GM12864 (cell line): ENCODE data around the gene TMEM19.

Experiments
- DNase-seq: peaks from one replicate; pipeline ENCODE4 v3.0.0-alpha.2; 2011; ENCODE audit warnings: low read depth
- H3K4me3 ChIP-seq: 2 replicates; pipeline ENCODE4 v1.5.1; 2011; ENCODE audit warnings: mild to moderate bottlenecking, low read depth, low read length, control low read depth
- TF ChIP-seq, protein P1 (sequence below): IDR thresholded peaks from 2 replicates; pipeline ENCODE4 v1.5.1; 2011; ENCODE audit warnings: low read depth, mild to moderate bottlenecking, moderate library complexity, low read length, control low read depth, inconsistent platforms; ENCODE audit errors: missing control alignments

The TMEM19 gene

DNA sequence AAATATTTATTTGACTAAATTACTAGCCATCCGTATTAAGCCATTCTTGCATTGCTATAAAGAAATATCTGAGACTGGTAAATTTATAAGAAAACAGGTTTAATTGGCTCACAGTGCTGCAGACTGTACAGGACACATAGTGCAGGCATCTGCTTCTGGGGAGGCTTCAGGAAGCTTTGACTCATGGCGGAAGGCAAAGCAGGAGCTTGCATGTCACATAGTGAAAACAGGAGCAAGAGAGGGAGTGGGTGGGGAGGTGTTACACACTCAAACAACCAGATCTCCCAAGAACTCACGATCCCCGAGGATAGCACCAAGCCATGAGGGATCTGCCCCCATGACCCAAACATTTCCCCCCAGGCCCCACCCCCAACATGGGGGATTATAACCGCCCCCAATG lies 42.1 kb downstream of the TMEM19 start:
- DNase-seq = no peak
- no peak overlapping the region for H3K4me3 ChIP-seq
- TF ChIP-seq, protein P1, sequence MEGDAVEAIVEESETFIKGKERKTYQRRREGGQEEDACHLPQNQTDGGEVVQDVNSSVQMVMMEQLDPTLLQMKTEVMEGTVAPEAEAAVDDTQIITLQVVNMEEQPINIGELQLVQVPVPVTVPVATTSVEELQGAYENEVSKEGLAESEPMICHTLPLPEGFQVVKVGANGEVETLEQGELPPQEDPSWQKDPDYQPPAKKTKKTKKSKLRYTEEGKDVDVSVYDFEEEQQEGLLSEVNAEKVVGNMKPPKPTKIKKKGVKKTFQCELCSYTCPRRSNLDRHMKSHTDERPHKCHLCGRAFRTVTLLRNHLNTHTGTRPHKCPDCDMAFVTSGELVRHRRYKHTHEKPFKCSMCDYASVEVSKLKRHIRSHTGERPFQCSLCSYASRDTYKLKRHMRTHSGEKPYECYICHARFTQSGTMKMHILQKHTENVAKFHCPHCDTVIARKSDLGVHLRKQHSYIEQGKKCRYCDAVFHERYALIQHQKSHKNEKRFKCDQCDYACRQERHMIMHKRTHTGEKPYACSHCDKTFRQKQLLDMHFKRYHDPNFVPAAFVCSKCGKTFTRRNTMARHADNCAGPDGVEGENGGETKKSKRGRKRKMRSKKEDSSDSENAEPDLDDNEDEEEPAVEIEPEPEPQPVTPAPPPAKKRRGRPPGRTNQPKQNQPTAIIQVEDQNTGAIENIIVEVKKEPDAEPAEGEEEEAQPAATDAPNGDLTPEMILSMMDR = no peak

DNA sequence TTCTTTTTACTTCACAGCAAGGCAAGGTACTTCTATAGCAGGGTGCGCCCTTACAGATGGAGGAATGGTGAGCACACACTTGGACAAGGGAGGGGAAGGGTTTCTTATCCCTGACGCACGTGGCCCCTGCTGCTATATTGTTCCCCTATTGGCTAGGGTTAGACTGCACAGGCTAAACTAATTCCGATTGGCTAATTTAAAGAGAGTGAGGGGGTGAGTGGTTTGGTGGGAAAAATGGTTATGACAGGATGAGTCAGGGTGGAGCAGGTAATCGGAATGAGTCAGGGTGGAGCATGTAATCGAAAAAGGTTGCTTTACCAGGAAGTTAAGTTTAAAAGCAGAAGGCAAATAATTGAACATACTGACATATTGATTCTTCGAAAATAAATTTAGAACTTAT lies 45.1 kb downstream of the TMEM19 start:
- TF ChIP-seq, protein P1 = no peak
- no peak overlapping the region for H3K4me3 ChIP-seq
- DNase-seq = no peak

DNA sequence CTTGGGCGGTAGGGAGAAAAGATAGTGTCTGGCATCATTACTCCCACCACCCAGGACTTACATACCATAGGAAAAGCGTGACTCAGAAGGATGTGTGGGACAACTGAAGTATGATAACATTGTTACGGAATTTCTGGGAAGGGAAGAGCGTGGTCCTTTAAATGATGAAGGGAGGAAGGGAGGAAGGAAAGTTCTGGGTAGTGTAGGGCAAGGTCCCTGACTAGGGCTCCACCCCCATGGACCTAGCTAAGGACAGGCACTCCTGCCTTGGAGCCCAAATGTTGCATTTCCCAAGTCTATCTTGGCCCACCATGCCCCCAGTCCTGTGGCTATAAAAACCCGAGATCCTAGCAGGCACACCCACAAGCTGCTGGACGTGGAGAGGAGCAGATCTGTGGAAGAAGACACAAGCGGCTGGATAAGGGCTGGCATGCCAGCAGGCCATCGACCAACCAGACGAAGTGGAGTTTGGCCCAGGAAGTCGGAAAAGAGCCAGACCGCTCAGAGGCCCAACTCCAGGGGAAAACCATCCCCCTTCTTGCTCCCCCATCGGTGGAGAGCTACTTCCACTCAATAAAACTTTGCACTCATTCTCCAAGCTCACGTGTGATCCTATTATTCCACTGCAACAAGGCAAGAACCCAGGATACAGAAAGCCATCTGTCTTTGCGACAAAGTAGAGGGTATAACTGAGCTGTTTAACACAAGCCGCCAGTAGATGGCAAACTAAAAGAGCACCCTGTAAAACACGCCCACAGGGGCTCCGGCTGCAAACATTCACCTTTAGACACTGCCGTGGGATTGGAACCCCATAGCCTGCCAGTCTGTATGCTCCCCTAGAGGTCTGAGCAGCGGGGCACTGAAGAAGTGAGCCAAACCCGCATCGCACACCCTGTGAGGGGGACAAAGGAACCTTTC lies 45.8 kb downstream of the TMEM19 start:
- DNase-seq = no peak
- no peak overlapping the region for H3K4me3 ChIP-seq
- TF ChIP-seq, protein P1 = no peak

DNA sequence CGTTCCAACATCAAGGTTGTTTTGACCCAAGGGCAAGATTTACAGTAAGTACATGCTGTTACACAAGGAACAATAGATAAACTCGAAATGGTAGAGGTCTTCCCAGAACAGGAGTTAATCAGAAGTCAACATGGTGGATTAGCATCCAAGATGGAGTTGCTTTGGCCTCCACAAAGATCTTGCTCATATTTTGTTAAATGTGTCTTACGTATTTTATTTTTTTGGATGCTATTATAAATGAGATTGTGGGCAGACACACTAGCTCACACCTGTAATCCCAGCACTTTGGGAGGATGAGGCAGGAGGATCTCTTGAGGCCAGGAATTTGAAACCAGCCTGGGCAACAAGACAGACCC lies 46.5 kb downstream of the TMEM19 start:
- DNase-seq = no peak
- TF ChIP-seq, protein P1 = no peak
- no peak overlapping the region for H3K4me3 ChIP-seq

DNA sequence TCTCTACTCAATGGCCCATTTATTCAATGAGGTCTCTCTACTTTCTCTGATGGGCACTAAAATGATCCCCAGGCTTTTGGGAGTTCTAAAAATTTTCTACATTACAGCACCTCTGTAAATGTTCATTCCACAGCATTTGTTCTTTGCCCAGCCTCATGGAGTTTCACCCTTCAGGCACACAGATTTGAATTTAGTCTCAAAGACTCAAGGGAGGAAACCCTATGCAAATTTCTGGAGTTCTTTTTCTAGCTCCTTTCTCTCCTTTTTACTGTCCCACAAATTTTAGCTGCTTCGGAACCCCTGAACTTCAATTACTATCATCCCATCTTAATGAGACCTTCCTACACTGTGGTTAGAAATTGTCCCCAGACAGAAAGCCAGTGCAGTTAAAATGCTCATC lies 51.3 kb downstream of the TMEM19 start:
- no peak for DNase-seq
- no peak overlapping the region for H3K4me3 ChIP-seq
- TF ChIP-seq, protein P1 = no peak

DNA sequence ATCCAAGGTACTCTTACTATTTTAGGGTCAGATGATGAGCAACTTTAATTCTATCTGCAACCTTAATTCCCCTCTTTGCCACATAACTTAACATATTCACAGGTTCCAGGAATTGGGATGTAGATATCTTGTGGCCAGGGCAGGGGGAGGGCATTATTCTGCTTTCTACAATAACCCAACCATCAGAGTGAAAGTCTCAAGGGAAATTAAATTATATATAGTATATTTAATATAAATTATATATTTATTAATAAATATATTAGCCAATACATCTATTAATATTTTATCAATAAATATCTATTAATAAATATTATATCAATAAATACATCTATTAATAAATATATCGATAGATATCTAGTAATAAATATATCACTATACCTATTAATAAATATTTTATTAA lies 57.1 kb downstream of the TMEM19 start:
- TF ChIP-seq, protein P1 = no peak
- no peak overlapping the region for H3K4me3 ChIP-seq
- no peak for DNase-seq
